Glomerular endothelial cell (primary cell): Measurements from ENCODE around the gene CST9. TPM values are rescaled to one million over a fixed set of nuclear protein-coding genes. Genes with fewer than 3 reads are reported as not detected.

Source experiments
- DNase-seq: peaks from one replicate; pipeline ENCODE4 v3.0.0-alpha.2; 2011; ENCODE audit warnings: low read depth, low spot score; ENCODE audit errors: extremely low read depth
- total RNA-seq: library from RNA; depleted of rRNA; stranded (reverse); fragments of >200 nt; gene quantifications from 2 replicates; pipeline ENCODE4 v1.2.3, GENCODE V29; 2015

Gene CST9
- total RNA-seq, 1 donor from 2014 or later, result not detected

DNA sequence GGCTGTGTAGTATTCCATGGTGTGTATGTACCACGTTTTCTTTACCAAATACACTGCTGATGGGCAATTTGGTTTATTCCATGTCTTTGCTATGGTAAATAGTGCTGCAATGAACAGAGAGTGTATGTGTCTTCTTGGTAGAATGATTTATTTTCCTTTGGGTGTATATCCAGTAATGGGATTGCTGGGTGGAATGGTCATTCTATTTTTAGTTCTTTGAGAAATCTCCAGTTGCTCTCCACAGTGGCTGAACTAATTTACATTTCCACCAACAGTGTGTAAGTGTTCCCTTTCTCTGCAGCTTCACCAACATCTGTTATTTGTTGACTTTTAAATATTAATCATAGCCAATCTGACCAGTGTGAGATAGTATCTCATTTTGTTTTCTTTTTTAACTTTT, 51.3 kb downstream of the CST9 start:
- no peak for DNase-seq

Other genes with a start within 250 kb of the CST9 start
- gene GZF1, start 243.7 kb downstream of the CST9 start, total RNA-seq, result 9.4 and 11.2 TPM in 2 replicates
- 4.5 and 7.5 TPM in 2 replicates for gene NAPB, start 184.4 kb downstream of the CST9 start, total RNA-seq
- gene CSTL1, start 166.2 kb downstream of the CST9 start, total RNA-seq, result not detected in 2 replicates
- not detected in 2 replicates for gene CST11, start 153.0 kb downstream of the CST9 start, total RNA-seq
- gene CST8, start 114.8 kb downstream of the CST9 start, total RNA-seq, result not detected in 2 replicates
- gene CST9L, start 37.4 kb downstream of the CST9 start, total RNA-seq, result not detected in 2 replicates
- gene CST3, start 32.0 kb upstream of the CST9 start, total RNA-seq, result 440 and 787 TPM in 2 replicates
- not detected in 2 replicates for gene CST4, start 83.1 kb upstream of the CST9 start, total RNA-seq
- gene CST1, start 145.0 kb upstream of the CST9 start, total RNA-seq, result 18.0 and 24.5 TPM in 2 replicates
- not detected in 2 replicates for gene CST2, start 220.8 kb upstream of the CST9 start, total RNA-seq